Measurements from ENCODE around the gene S100A16.

DNA sequence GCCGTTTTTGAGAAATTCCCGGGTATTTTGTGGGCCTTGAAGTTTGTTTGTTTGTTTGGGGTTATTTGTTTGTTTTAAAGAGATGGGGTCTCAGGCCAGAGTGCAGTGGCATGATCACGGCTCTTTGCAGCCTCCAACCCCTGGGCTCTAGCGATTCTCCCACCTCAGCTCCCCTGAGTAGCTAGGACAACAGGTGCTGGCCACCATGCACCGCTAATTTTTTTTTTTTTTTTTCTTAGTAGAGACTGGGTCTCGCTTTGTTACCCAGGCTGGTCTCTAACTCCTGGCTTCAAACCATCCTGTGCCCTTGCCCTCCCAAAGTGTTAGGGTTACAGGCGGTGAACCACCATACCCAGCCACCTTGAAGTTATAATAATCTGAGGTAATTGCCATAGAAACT, 22.9 kb upstream of the S100A16 start:
- TF ChIP-seq POLR2A (IDR thresholded peaks at IDR 0.05; ENCODE audit: low read depth) (no peak), POLR2AphosphoS5 (IDR thresholded peaks at IDR 0.05) (no peak)
- TF ChIP-seq, protein P1, sequence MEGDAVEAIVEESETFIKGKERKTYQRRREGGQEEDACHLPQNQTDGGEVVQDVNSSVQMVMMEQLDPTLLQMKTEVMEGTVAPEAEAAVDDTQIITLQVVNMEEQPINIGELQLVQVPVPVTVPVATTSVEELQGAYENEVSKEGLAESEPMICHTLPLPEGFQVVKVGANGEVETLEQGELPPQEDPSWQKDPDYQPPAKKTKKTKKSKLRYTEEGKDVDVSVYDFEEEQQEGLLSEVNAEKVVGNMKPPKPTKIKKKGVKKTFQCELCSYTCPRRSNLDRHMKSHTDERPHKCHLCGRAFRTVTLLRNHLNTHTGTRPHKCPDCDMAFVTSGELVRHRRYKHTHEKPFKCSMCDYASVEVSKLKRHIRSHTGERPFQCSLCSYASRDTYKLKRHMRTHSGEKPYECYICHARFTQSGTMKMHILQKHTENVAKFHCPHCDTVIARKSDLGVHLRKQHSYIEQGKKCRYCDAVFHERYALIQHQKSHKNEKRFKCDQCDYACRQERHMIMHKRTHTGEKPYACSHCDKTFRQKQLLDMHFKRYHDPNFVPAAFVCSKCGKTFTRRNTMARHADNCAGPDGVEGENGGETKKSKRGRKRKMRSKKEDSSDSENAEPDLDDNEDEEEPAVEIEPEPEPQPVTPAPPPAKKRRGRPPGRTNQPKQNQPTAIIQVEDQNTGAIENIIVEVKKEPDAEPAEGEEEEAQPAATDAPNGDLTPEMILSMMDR (IDR thresholded peaks at IDR 0.05): no peak
